HepG2 (cell line): ENCODE results near the gene RREB1. TPM values are rescaled to one million over a fixed set of nuclear protein-coding genes. Genes with fewer than 3 reads are reported as not detected.

Experiments used
- ATAC-seq: fragments of 200-7000 bp; cut with Tn5 transposase; 3 replicates; pipeline ENCODE4 v1.9.1; 2020; ENCODE audit warnings: mild to moderate bottlenecking, moderate library complexity
- BruUV-seq: library from RNA; stranded (reverse); fragments of 400-500 nt; replicated peaks from 2 replicates; lab custom pipeline; 2021; lab: Mats Ljungman, UMichigan
- CTCF ChIA-PET: fragments of 300-600 bp; formaldehyde crosslinking; extraction: SDS; loops from one replicate; lab custom pipeline; 2021; ENCODE audit warnings: low total read pairs, inconsistent platforms, low intra/inter-chr PET ratio; lab: Yijun Ruan, JAX
- POLR2A ChIA-PET: fragments of 350-600 bp; sonication (Branson Sonifier 250); formaldehyde crosslinking; loops from one replicate; lab custom pipeline; 2020; ENCODE audit warnings: antibody characterized with exemption, inconsistent platforms; lab: Yijun Ruan, JAX
- DNase-seq: peaks from one replicate; pipeline ENCODE4 v3.0.0-alpha.2; 2015; ENCODE audit warnings: low spot score
- FAIRE-seq: peaks from 3 replicates; lab custom pipeline; 2011; peaks lifted over from hg19 to GRCh38; lab: Jason Lieb, UNC
- H2AFZ ChIP-seq: one replicate; pipeline ENCODE4 v1.6.1; 2011; ENCODE audit warnings: low read length, inconsistent platforms
- H3K27ac ChIP-seq: fragments of 300-600 bp; 3 replicates; pipeline ENCODE4 v1.8.0; 2011; ENCODE audit warnings: mixed run types, mild to moderate bottlenecking, mixed read lengths, low read length, inconsistent platforms; ENCODE audit not compliant: insufficient read depth; ENCODE audit errors: extremely low read length
- H3K27me3 ChIP-seq, 2 experiments: fragments of 200-600 bp in 1 of 2; 2 replicates in 1 of 2; 3 replicates in 1 of 2; pipeline versions ENCODE4 v1.6.0 to v1.8.0; 2011; ENCODE audit warnings: low read length in 2 of 2, mild to moderate bottlenecking in 2 of 2, moderate library complexity in 2 of 2, inconsistent platforms in 1 of 2; ENCODE audit not compliant: insufficient read depth in 2 of 2, control insufficient read depth in 1 of 2
- H3K36me3 ChIP-seq, 2 experiments: fragments of 200-600 bp in 1 of 2; replicated peaks in 1 of 2; 2 replicates in 1 of 2; 3 replicates in 1 of 2; pipeline versions ENCODE4 v1.5.1 to v1.8.0; 2011; ENCODE audit warnings: low read length in 2 of 2, inconsistent platforms in 1 of 2; ENCODE audit not compliant: insufficient read depth in 2 of 2, control insufficient read depth in 1 of 2
- H3K4me1 ChIP-seq: 2 replicates; pipeline ENCODE4 v1.5.1; 2012; ENCODE audit warnings: low read length, inconsistent platforms; ENCODE audit not compliant: insufficient read depth
- H3K4me2 ChIP-seq: 2 replicates; pipeline ENCODE4 v1.6.0; 2011; ENCODE audit warnings: low read depth, low read length, inconsistent platforms
- H3K4me3 ChIP-seq, 3 experiments: fragments of 200-600 bp in 1 of 3; sonication (generic), shearing (Covaris generic) in 1 of 3; replicated peaks in 1 of 3; 2 replicates each; pipeline ENCODE4 v1.5.1; 2011 to 2016; ENCODE audit warnings: low read length in 3 of 3, inconsistent platforms in 2 of 3, low read depth in 2 of 3, mild to moderate bottlenecking in 2 of 3, control low read depth in 1 of 3, mixed read lengths in 1 of 3; ENCODE audit not compliant: insufficient read depth in 1 of 3
- H3K79me2 ChIP-seq: one replicate; pipeline ENCODE4 v1.6.1; 2011; ENCODE audit warnings: low read length, inconsistent platforms; ENCODE audit not compliant: insufficient read depth
- H3K9ac ChIP-seq: 2 replicates; pipeline ENCODE4 v1.6.0; 2011; ENCODE audit warnings: mild to moderate bottlenecking, low read depth, low read length, inconsistent platforms; ENCODE audit not compliant: insufficient read depth
- H3K9me3 ChIP-seq: 2 replicates; pipeline ENCODE4 v1.5.1; 2012; ENCODE audit warnings: mild to moderate bottlenecking, low read length
- H4K20me1 ChIP-seq: 2 replicates; pipeline ENCODE4 v1.6.0; 2011; ENCODE audit warnings: inconsistent platforms, mild to moderate bottlenecking, low read length, moderate library complexity; ENCODE audit not compliant: insufficient read depth
- EP300 ChIP-seq, 3 experiments: sonication (generic) in 1 of 3; formaldehyde crosslinking in 1 of 3; IDR thresholded peaks; 2 replicates each; pipeline versions ENCODE4 v1.5.1 to v1.6.1; 2011 to 2020; ENCODE audit warnings: low read depth in 2 of 3, low read length in 2 of 3, borderline replicate concordance in 1 of 3, improper control_type of control experiment in 1 of 3, mild to moderate bottlenecking in 1 of 3, missing genetic modification reagents in 1 of 3, moderate library complexity in 1 of 3
- ISX ChIP-seq: sonication (generic); formaldehyde crosslinking; conservative IDR thresholded peaks from 2 replicates; pipeline ENCODE4 v1.5.0; 2020; ENCODE audit warnings: missing genetic modification reagents
- NONO ChIP-seq, 2 experiments: fragments of 450-650 bp in 1 of 2; sonication (generic) in 1 of 2; formaldehyde crosslinking in 1 of 2; IDR thresholded peaks in 1 of 2; conservative IDR thresholded peaks in 1 of 2; 2 replicates each; pipeline versions ENCODE4 v1.6.1 to v1.8.0; 2017 to 2022; ENCODE audit warnings: mild to moderate bottlenecking in 1 of 2, missing genetic modification reagents in 1 of 2, moderate library complexity in 1 of 2
- NRL ChIP-seq: sonication (generic); formaldehyde crosslinking; IDR thresholded peaks from 2 replicates; pipeline ENCODE4 v1.5.0; 2020; ENCODE audit warnings: missing genetic modification reagents, mild to moderate bottlenecking, moderate library complexity, borderline replicate concordance
- WGBS: methylation state at CpG from one replicate; pipeline ENCODE4 v1.1.6; 2017; ENCODE audit warnings: low lambda C conversion rate; 5-methylcytosine and 5-hydroxymethylcytosine counted together
- in situ Hi-C: cut with HindIII; loops from 2 replicates; pipeline ENCODE4 v1.10.0; 2017; ENCODE audit warnings: low pct_unique_long_range_greater_than_20kb; ENCODE audit not compliant: extremely low pct_ligation_motif_present
- intact Hi-C: fragments of 100-400 bp; cut with micrococcal nuclease; formaldehyde crosslinking; loops from one replicate; pipeline ENCODE4 v1.10.0; 2022; ENCODE audit not compliant: unreplicated experiment
- polyA plus RNA-seq, 8 experiments: library from polyadenylated mRNA; depleted of rRNA in 3 of 8; stranded (reverse) in 7 of 8; unstranded in 1 of 8; fragments of >200 nt; fragmentation: Illumina TruSeq in 4 of 8; extraction: Trizol in 4 of 8; gene quantifications; 2 replicates each; pipeline versions ENCODE4 v1.2.1 to v1.2.3, GENCODE V29; 2011 to 2016; ENCODE audit warnings: low read depth in 4 of 8, missing spikeins in 1 of 8, mixed read lengths in 1 of 8; ENCODE audit not compliant: insufficient read depth in 1 of 8
- total RNA-seq, 5 experiments: library from RNA; depleted of rRNA; stranded (reverse); fragments of >200 nt; fragmentation: Illumina TruSeq; extraction: Trizol; gene quantifications; 2 replicates each; pipeline ENCODE4 v1.2.3, GENCODE V29; 2016; ENCODE audit warnings: low read depth in 1 of 5
- TF ChIP-seq, protein P1 (sequence below): sonication (generic); formaldehyde crosslinking; IDR thresholded peaks from 2 replicates; pipeline ENCODE4 v1.5.0; 2020; ENCODE audit warnings: mild to moderate bottlenecking, missing genetic modification reagents, moderate library complexity
- TF ChIP-seq, protein P2 (sequence below): sonication (generic); formaldehyde crosslinking; IDR thresholded peaks from 2 replicates; pipeline ENCODE4 v1.4.0; 2020; ENCODE audit warnings: missing genetic modification reagents
- TF ChIP-seq, protein P3 (sequence below): sonication (generic); formaldehyde crosslinking; IDR thresholded peaks from 2 replicates; pipeline ENCODE4 v1.9.0; 2021; ENCODE audit warnings: missing genetic modification reagents, mild to moderate bottlenecking, borderline replicate concordance

RREB1 gene
- total and polyA plus RNA-seq, 2 of the 13 experiments (the other 11 are each of a cell fraction or from before 2014, with no cell fraction given) = 6.1 to 23.2 TPM

DNA sequence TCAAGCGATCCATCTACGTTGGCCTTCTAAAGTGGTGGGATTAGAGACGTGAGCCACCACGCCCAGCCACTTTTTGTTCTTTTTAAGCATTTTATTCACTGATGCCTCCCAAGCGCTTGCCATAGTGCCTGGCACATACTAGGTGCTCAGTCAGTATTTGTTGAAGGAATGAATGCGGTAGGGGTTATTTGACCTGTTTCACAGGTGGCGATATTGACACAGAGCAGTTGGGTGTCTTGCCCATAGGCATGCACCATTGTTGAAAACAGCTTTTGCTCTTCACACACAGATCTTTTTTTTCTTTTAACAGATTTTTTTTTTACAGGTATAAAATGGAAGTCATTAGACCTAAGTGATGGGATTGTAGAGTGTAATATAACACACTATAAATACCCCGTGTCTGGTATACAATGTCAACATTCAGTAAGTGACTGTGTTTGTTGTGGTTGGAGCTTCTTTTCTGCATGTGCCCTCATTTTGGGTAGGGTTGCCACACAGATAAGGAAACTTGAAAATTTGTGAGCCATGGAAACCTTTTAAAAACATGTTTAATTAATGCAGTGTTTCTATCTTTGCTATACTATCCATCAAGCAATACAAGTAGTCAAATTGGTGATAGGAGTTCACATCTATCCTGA is 24.8 kb downstream of the RREB1 start:
- no TSS peak for BruUV-seq
- peaks cover 2 to 13% of the 10 kb centered on the region in 2 experiments; a peak in 1 of 5 replicates for H3K36me3 ChIP-seq
- no peaks in the 10 kb centered on the region for H3K27me3 ChIP-seq
- H3K4me2 ChIP-seq = no peak overlapping the region
- no peak overlapping the region for H2AFZ ChIP-seq
- POLR2A ChIA-PET = no interaction called here
- WGBS = 94% methylated on average over 8 of the region's 8 CpGs
- H3K4me3 ChIP-seq = no peak overlapping the region
- DNase-seq (no peak), FAIRE-seq (no peak), ATAC-seq (no peak)
- CTCF ChIA-PET = no interaction called here
- 0 out of 2 replicates have a peak, but pooled peaks have one; percentile 1 for TF ChIP-seq NRL
- no peak for TF ChIP-seq EP300 (IDR thresholded peaks at IDR 0.05; ENCODE audit: low read depth in 2 of 2, low read length in 2 of 2)
- TF ChIP-seq EP300 (CRISPR knock-in tag; IDR thresholded peaks at IDR 0.05; ENCODE audit: borderline replicate concordance) = no peak
- TF ChIP-seq, protein P1, sequence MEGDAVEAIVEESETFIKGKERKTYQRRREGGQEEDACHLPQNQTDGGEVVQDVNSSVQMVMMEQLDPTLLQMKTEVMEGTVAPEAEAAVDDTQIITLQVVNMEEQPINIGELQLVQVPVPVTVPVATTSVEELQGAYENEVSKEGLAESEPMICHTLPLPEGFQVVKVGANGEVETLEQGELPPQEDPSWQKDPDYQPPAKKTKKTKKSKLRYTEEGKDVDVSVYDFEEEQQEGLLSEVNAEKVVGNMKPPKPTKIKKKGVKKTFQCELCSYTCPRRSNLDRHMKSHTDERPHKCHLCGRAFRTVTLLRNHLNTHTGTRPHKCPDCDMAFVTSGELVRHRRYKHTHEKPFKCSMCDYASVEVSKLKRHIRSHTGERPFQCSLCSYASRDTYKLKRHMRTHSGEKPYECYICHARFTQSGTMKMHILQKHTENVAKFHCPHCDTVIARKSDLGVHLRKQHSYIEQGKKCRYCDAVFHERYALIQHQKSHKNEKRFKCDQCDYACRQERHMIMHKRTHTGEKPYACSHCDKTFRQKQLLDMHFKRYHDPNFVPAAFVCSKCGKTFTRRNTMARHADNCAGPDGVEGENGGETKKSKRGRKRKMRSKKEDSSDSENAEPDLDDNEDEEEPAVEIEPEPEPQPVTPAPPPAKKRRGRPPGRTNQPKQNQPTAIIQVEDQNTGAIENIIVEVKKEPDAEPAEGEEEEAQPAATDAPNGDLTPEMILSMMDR (CRISPR knock-in tag) = 0 out of 2 replicates have a peak, but pooled peaks have one; percentile 8
- TF ChIP-seq, protein P2, sequence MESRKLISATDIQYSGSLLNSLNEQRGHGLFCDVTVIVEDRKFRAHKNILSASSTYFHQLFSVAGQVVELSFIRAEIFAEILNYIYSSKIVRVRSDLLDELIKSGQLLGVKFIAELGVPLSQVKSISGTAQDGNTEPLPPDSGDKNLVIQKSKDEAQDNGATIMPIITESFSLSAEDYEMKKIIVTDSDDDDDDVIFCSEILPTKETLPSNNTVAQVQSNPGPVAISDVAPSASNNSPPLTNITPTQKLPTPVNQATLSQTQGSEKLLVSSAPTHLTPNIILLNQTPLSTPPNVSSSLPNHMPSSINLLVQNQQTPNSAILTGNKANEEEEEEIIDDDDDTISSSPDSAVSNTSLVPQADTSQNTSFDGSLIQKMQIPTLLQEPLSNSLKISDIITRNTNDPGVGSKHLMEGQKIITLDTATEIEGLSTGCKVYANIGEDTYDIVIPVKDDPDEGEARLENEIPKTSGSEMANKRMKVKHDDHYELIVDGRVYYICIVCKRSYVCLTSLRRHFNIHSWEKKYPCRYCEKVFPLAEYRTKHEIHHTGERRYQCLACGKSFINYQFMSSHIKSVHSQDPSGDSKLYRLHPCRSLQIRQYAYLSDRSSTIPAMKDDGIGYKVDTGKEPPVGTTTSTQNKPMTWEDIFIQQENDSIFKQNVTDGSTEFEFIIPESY (CRISPR knock-in tag) = peak; percentile 73
- no peak for TF ChIP-seq NONO (IDR thresholded peaks at IDR 0.05)
- TF ChIP-seq NONO (CRISPR knock-in tag; conservative IDR thresholded peaks at IDR 0.05) = peak; percentile 32; the same call in 1 of the 2 replicates
- TF ChIP-seq, protein P3, sequence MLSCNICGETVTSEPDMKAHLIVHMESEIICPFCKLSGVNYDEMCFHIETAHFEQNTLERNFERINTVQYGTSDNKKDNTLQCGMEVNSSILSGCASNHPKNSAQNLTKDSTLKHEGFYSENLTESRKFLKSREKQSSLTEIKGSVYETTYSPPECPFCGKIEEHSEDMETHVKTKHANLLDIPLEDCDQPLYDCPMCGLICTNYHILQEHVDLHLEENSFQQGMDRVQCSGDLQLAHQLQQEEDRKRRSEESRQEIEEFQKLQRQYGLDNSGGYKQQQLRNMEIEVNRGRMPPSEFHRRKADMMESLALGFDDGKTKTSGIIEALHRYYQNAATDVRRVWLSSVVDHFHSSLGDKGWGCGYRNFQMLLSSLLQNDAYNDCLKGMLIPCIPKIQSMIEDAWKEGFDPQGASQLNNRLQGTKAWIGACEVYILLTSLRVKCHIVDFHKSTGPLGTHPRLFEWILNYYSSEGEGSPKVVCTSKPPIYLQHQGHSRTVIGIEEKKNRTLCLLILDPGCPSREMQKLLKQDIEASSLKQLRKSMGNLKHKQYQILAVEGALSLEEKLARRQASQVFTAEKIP (CRISPR knock-in tag) = no peak
- no peak for TF ChIP-seq ISX (CRISPR knock-in tag)
- in situ Hi-C loops (no loop called here), intact Hi-C loops (no loop called here)
- H3K79me2 ChIP-seq = peaks cover 96% of the 10 kb centered on the region
- no peak overlapping the region for H3K9ac ChIP-seq
- H4K20me1 ChIP-seq = peaks cover 58% of the 10 kb centered on the region
- H3K27ac ChIP-seq = peak overlapping the region; percentile 2
- peaks cover 100% of the 10 kb centered on the region for H3K4me1 ChIP-seq
- H3K9me3 ChIP-seq = no peaks in the 10 kb centered on the region
